ENCODE data around the gene SYT9. TPM values are rescaled to one million over a fixed set of nuclear protein-coding genes. Genes with fewer than 3 reads are reported as not detected.

Gene SYT9
- total RNA-seq, 1 donor from 2014 or later: 0.52 TPM

DNA sequence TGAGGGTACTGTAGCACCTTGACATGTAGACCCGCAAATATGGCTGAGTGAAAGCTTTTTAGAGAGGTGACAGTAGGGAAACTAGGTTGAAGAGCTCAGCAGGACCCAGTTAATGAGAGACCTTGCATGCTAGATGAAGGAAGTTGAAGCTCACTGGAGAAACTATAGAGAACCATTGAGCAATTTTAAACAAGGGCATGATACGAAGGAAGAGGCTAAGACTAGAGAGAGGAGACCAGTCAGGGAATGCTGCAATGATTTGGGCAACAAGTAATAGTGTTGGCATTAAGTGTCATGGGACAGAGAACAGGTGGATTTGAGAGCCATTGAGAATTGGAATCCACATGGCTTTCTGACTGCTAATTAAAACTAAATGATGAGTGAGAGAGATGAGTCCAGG, 237.7 kb downstream of the SYT9 start:
- Histone ChIP-seq H3K4me1 (ENCODE audit: control insufficient read depth in 3 of 3, insufficient read depth in 3 of 3, low read length in 3 of 3) (peaks cover 0 to 6% (median 0%) of the 10 kb centered on the region in 3 donors), H3K36me3 (ENCODE audit: control insufficient read depth in 3 of 3, insufficient read depth in 3 of 3, low read length in 3 of 3) (peaks cover 0 to 2% (median 0%) of the 10 kb centered on the region in 3 donors), H3K27me3 (ENCODE audit: control insufficient read depth in 3 of 3, insufficient read depth in 3 of 3, low read length in 3 of 3) (no peaks in the 10 kb centered on the region), H3K4me3 (ENCODE audit: low read length in 3 of 3) (no peak overlapping the region), H3K9me3 (ENCODE audit: control insufficient read depth in 3 of 3, low read length in 3 of 3) (no peaks in the 10 kb centered on the region), H3K9ac (ENCODE audit: low read depth in 1 of 3, low read length in 3 of 3) (no peak overlapping the region), H3K27ac (ENCODE audit: low read depth, low read length) (no peak overlapping the region)

GRCh38 chr11:7490054-7490453, 238.3 kb downstream of the SYT9 start:
- Histone ChIP-seq H3K36me3 (ENCODE audit: control insufficient read depth in 3 of 3, insufficient read depth in 3 of 3, low read length in 3 of 3) (peaks cover 0 to 2% (median 0%) of the 10 kb centered on the region in 3 donors), H3K9ac (ENCODE audit: low read depth in 1 of 3, low read length in 3 of 3) (no peak overlapping the region), H3K9me3 (ENCODE audit: control insufficient read depth in 3 of 3, low read length in 3 of 3) (no peaks in the 10 kb centered on the region), H3K4me1 (ENCODE audit: control insufficient read depth in 3 of 3, insufficient read depth in 3 of 3, low read length in 3 of 3) (peaks cover 0 to 6% (median 0%) of the 10 kb centered on the region in 3 donors), H3K27me3 (ENCODE audit: control insufficient read depth in 3 of 3, insufficient read depth in 3 of 3, low read length in 3 of 3) (no peaks in the 10 kb centered on the region), H3K4me3 (ENCODE audit: low read length in 3 of 3) (no peak overlapping the region), H3K27ac (ENCODE audit: low read depth, low read length) (no peak overlapping the region)

DNA sequence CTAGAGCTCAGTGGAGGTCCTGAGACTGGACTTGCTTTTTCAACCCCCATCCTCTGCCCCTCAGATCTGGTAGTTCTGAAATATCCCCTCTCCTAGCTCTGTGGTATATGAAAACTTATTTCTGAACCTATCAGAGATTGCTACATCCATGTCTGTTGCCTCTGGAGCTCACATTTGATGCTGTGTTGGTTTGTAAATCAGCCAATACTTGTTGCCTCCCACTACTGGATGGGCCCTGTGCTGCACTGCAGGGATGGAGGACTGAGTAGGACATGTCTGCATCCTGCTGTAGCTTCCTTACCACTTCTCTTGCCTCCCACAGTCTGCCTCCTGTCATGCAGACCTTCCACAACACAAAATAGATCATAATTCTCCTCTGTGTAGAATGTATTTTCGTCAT, 238.8 kb downstream of the SYT9 start:
- no peak overlapping the region for H3K9ac ChIP-seq (ENCODE audit: low read depth in 1 of 3, low read length in 3 of 3)
- H3K27ac ChIP-seq (ENCODE audit: low read depth, low read length): no peak overlapping the region
- H3K36me3 ChIP-seq (ENCODE audit: control insufficient read depth in 3 of 3, insufficient read depth in 3 of 3, low read length in 3 of 3): peaks cover 0 to 2% (median 0%) of the 10 kb centered on the region in 3 donors
- no peaks in the 10 kb centered on the region for H3K27me3 ChIP-seq (ENCODE audit: control insufficient read depth in 3 of 3, insufficient read depth in 3 of 3, low read length in 3 of 3)
- H3K4me3 ChIP-seq (ENCODE audit: low read length in 3 of 3): no peak overlapping the region
- H3K9me3 ChIP-seq (ENCODE audit: control insufficient read depth in 3 of 3, low read length in 3 of 3): no peaks in the 10 kb centered on the region
- peaks cover 0 to 5% (median 0%) of the 10 kb centered on the region in 3 donors for H3K4me1 ChIP-seq (ENCODE audit: control insufficient read depth in 3 of 3, insufficient read depth in 3 of 3, low read length in 3 of 3)

DNA sequence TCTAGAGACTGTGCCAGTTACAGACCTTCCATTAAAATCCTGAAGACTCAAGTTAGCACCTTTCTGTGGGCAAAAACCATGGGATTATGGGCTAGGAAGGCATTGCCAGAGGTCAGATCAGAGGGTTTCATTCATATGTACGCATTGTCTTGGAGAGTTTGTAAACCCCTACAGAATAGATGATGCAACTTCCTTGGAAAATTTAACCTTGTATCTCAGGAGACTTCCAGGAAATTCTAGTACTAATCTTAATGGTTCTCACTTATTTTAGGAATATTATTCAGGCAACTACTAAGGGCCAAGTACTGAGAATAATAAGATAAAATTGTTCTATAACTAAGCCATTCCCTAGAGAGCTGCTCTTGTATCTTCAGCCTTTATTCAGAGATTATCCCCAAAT, 240.5 kb downstream of the SYT9 start:
- Histone ChIP-seq H3K9ac (ENCODE audit: low read depth in 1 of 3, low read length in 3 of 3) (no peak overlapping the region), H3K27ac (ENCODE audit: low read depth, low read length) (no peak overlapping the region), H3K4me3 (ENCODE audit: low read length in 3 of 3) (no peak overlapping the region), H3K9me3 (ENCODE audit: control insufficient read depth in 3 of 3, low read length in 3 of 3) (no peaks in the 10 kb centered on the region), H3K4me1 (ENCODE audit: control insufficient read depth in 3 of 3, insufficient read depth in 3 of 3, low read length in 3 of 3) (peaks cover 0 to 3% (median 0%) of the 10 kb centered on the region in 3 donors), H3K36me3 (ENCODE audit: control insufficient read depth in 3 of 3, insufficient read depth in 3 of 3, low read length in 3 of 3) (peaks cover 0 to 2% (median 0%) of the 10 kb centered on the region in 3 donors), H3K27me3 (ENCODE audit: control insufficient read depth in 3 of 3, insufficient read depth in 3 of 3, low read length in 3 of 3) (no peaks in the 10 kb centered on the region)

DNA sequence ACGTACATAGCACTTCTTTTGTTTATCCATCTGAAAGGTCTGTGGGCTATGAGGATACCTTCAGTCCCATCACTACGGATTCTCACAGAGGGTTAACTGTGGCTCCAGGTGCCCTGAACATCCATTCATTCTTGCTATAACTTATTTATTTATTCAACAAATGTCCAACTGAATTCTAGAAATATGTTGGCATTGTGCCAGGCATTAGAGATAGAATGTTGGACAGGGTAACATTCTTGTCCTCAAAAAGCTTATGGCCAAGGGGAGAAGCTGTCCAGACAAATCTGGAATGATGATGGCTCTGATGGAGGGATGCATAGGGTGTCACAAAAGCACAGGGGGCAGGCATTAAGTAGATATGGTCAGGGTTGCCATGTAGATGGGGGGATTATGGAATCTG, 242.0 kb downstream of the SYT9 start:
- no peaks in the 10 kb centered on the region for H3K27me3 ChIP-seq (ENCODE audit: control insufficient read depth in 3 of 3, insufficient read depth in 3 of 3, low read length in 3 of 3)
- H3K27ac ChIP-seq (ENCODE audit: low read depth, low read length): no peak overlapping the region
- no peaks in the 10 kb centered on the region for H3K9me3 ChIP-seq (ENCODE audit: control insufficient read depth in 3 of 3, low read length in 3 of 3)
- H3K9ac ChIP-seq (ENCODE audit: low read depth in 1 of 3, low read length in 3 of 3): no peak overlapping the region
- H3K36me3 ChIP-seq (ENCODE audit: control insufficient read depth in 3 of 3, insufficient read depth in 3 of 3, low read length in 3 of 3): no peaks in the 10 kb centered on the region
- H3K4me3 ChIP-seq (ENCODE audit: low read length in 3 of 3): no peak overlapping the region
- peaks cover 0 to 3% (median 0%) of the 10 kb centered on the region in 3 donors for H3K4me1 ChIP-seq (ENCODE audit: control insufficient read depth in 3 of 3, insufficient read depth in 3 of 3, low read length in 3 of 3)

DNA sequence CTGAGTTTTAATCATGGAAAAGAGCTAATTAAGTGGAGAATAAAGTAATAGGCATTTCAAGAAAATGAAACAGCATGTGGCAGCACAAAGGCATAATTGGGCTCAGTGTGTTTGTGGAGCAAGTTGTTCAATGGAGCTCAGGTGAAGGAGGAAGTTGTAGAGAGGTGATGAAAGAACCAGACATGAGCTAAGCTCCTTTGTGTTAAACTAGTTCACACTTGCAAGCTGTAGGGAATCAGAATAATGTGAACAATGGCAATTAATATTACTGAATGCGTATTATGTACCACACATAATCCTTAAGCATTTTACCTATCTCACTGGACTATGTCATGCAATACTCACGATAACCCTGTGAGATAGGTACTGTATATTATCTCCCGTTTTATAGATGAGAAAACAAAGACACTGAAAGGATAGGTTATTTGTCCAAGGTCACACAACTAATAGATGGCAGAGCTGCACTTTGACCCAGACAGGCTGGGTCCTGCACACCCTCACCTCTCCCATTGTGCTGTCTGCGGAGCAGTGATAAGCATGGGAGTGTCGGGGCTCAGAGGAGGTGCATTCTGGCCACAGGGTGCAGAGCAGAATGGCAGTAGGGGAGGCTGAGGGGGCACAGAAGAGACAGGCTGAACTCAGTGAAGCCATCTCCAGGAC, 242.5 kb downstream of the SYT9 start:
- Histone ChIP-seq H3K36me3 (ENCODE audit: control insufficient read depth in 3 of 3, insufficient read depth in 3 of 3, low read length in 3 of 3) (no peaks in the 10 kb centered on the region), H3K9me3 (ENCODE audit: control insufficient read depth in 3 of 3, low read length in 3 of 3) (no peaks in the 10 kb centered on the region), H3K4me3 (ENCODE audit: low read length in 3 of 3) (no peak overlapping the region), H3K27me3 (ENCODE audit: control insufficient read depth in 3 of 3, insufficient read depth in 3 of 3, low read length in 3 of 3) (no peaks in the 10 kb centered on the region), H3K27ac (ENCODE audit: low read depth, low read length) (no peak overlapping the region), H3K4me1 (ENCODE audit: control insufficient read depth in 3 of 3, insufficient read depth in 3 of 3, low read length in 3 of 3) (peaks cover 0 to 3% (median 0%) of the 10 kb centered on the region in 3 donors), H3K9ac (ENCODE audit: low read depth in 1 of 3, low read length in 3 of 3) (no peak overlapping the region)

- no peak overlapping the region for H3K4me3 ChIP-seq (ENCODE audit: low read length in 3 of 3)
- H3K27ac ChIP-seq (ENCODE audit: low read depth, low read length): no peak overlapping the region
- H3K27me3 ChIP-seq (ENCODE audit: control insufficient read depth in 3 of 3, insufficient read depth in 3 of 3, low read length in 3 of 3): no peaks in the 10 kb centered on the region
- H3K9ac ChIP-seq (ENCODE audit: low read depth in 1 of 3, low read length in 3 of 3): peak overlapping the region in 1 of 3 donors; percentile 34
- H3K9me3 ChIP-seq (ENCODE audit: control insufficient read depth in 3 of 3, low read length in 3 of 3): no peaks in the 10 kb centered on the region
- H3K4me1 ChIP-seq (ENCODE audit: control insufficient read depth in 3 of 3, insufficient read depth in 3 of 3, low read length in 3 of 3): peaks cover 0 to 3% (median 0%) of the 10 kb centered on the region in 3 donors
- no peaks in the 10 kb centered on the region for H3K36me3 ChIP-seq (ENCODE audit: control insufficient read depth in 3 of 3, insufficient read depth in 3 of 3, low read length in 3 of 3)
These were observed 244.3 kb downstream of the SYT9 start for GRCh38 chr11:7495882-7496551.

DNA sequence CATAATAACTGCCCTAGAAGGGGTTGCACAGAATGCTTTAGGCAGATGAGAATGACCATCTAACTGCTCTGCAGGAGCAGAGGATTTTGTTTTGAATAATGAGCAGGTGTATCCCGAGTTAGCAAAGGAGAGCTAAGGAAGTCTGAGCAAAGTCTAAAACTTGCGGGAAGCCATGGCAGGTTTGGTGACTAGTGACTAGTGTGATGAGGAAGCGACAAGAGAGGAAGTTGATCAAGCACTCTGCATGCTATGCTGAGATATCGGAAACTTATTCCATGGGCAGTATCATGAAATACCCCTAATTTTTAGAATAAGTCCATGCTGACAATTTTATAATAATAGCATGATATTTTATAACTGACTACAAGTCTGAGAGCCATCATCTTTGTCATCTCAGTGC, 246.5 kb downstream of the SYT9 start:
- no peaks in the 10 kb centered on the region for H3K9me3 ChIP-seq (ENCODE audit: control insufficient read depth in 3 of 3, low read length in 3 of 3)
- no peak overlapping the region for H3K9ac ChIP-seq (ENCODE audit: low read depth in 1 of 3, low read length in 3 of 3)
- H3K4me3 ChIP-seq (ENCODE audit: low read length in 3 of 3): no peak overlapping the region
- peaks cover 0 to under 1% (median 0%) of the 10 kb centered on the region in 3 donors for H3K4me1 ChIP-seq (ENCODE audit: control insufficient read depth in 3 of 3, insufficient read depth in 3 of 3, low read length in 3 of 3)
- no peak overlapping the region for H3K27ac ChIP-seq (ENCODE audit: low read depth, low read length)
- H3K27me3 ChIP-seq (ENCODE audit: control insufficient read depth in 3 of 3, insufficient read depth in 3 of 3, low read length in 3 of 3): no peaks in the 10 kb centered on the region
- no peaks in the 10 kb centered on the region for H3K36me3 ChIP-seq (ENCODE audit: control insufficient read depth in 3 of 3, insufficient read depth in 3 of 3, low read length in 3 of 3)

GRCh38 chr11:7499081-7499480, 247.4 kb downstream of the SYT9 start:
- Histone ChIP-seq H3K4me1 (ENCODE audit: control insufficient read depth in 3 of 3, insufficient read depth in 3 of 3, low read length in 3 of 3) (no peaks in the 10 kb centered on the region), H3K27me3 (ENCODE audit: control insufficient read depth in 3 of 3, insufficient read depth in 3 of 3, low read length in 3 of 3) (no peaks in the 10 kb centered on the region), H3K36me3 (ENCODE audit: control insufficient read depth in 3 of 3, insufficient read depth in 3 of 3, low read length in 3 of 3) (peaks cover 0 to under 1% (median 0%) of the 10 kb centered on the region in 3 donors), H3K9ac (ENCODE audit: low read depth in 1 of 3, low read length in 3 of 3) (no peak overlapping the region), H3K4me3 (ENCODE audit: low read length in 3 of 3) (no peak overlapping the region), H3K27ac (ENCODE audit: low read depth, low read length) (no peak overlapping the region), H3K9me3 (ENCODE audit: control insufficient read depth in 3 of 3, low read length in 3 of 3) (no peaks in the 10 kb centered on the region)

DNA sequence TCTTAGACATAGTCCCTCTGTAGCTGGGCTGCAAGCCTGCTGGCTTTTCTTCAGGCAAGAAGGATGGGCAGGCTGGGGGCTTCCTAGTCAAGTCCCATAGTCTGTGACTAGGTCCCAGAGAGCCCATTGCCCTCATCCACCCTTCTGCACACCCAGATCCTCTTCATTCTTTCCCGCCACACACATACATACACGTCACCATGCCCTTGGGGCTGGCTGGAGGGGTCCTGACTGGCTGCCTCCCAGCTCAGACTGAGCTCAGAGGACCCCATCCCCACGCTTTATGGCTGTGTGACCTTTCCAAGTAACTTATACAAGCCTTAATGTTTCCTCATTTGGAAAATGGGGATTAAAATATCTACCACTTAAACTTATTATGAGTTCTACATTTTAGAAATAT, 248.5 kb downstream of the SYT9 start:
- peaks cover 0 to 6% (median 3%) of the 10 kb centered on the region in 3 donors for H3K36me3 ChIP-seq (ENCODE audit: control insufficient read depth in 3 of 3, insufficient read depth in 3 of 3, low read length in 3 of 3)
- no peak overlapping the region for H3K27ac ChIP-seq (ENCODE audit: low read depth, low read length)
- no peaks in the 10 kb centered on the region for H3K27me3 ChIP-seq (ENCODE audit: control insufficient read depth in 3 of 3, insufficient read depth in 3 of 3, low read length in 3 of 3)
- H3K9ac ChIP-seq (ENCODE audit: low read depth in 1 of 3, low read length in 3 of 3): no peak overlapping the region
- H3K9me3 ChIP-seq (ENCODE audit: control insufficient read depth in 3 of 3, low read length in 3 of 3): no peaks in the 10 kb centered on the region
- no peak overlapping the region for H3K4me3 ChIP-seq (ENCODE audit: low read length in 3 of 3)
- H3K4me1 ChIP-seq (ENCODE audit: control insufficient read depth in 3 of 3, insufficient read depth in 3 of 3, low read length in 3 of 3): no peaks in the 10 kb centered on the region

Measured in skeletal muscle tissue (tissue), 4 donors.